ENCODE data around the gene BBS10. TPM values are rescaled to one million over a fixed set of nuclear protein-coding genes. Genes with fewer than 3 reads are reported as not detected.
"Not testable (repeated sequence)": the region's sequence is repeated elsewhere in the genome, so short reads cannot be mapped to it uniquely, and the experiment has no call there.

The BBS10 gene
- total and polyA plus RNA-seq, 4 donors, result 21.8 to 44.1 (median 26.8) TPM

DNA sequence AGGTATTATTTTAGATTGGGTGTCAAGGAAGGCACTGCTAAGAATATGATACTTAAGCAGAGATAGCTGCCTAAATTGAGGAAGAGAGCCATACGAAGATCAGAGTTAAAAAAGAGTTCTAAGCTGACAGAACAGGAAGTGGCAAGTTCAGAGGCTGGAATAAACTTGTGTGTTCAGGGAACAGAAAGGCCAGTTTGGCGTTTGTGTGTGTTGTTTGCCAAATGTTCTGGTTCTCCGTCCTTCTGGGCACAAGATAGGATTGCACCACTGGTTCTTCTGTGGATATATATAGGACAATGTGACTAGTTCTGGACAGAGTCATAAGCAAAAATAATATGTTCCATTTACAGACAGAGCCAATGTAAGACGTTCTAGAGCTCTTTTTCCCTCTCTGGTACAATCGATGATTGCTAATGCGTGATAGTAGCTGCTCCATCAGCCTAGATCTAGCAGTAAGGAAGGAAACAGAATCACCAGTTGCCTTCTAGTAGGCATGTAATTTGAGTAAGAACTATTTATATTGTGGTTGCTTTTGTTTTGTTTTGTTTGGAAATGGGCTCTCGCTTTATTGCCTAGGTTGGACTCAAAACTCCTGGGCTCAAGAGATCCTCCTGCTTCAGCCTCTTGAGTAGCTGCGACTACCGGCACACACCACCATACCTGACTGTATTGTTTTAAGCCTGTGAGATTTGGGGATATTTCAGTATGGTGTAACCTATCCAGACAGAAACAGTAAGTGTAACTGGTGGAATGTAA lies 7.4 kb downstream of the BBS10 start:
- 81% methylated on average over 3 of the region's 9 CpGs for WGBS (ENCODE audit: insufficient coverage)
- no peaks in the 10 kb centered on the region for H3K9me3 ChIP-seq (ENCODE audit: control insufficient read depth, insufficient read depth, low read length)
- no peaks in the 10 kb centered on the region for H3K4me1 ChIP-seq (ENCODE audit: control insufficient read depth, insufficient read depth, low read length)
- H3K27me3 ChIP-seq (ENCODE audit: control insufficient read depth, insufficient read depth, low read length), result no peaks in the 10 kb centered on the region
- H3K4me3 ChIP-seq (ENCODE audit: low read depth, low read length), result no peak overlapping the region
- H3K27ac ChIP-seq (ENCODE audit: low read depth, low read length), result no peak overlapping the region
- no peak for DNase-seq (ENCODE audit: low read depth in 4 of 6, low spot score in 6 of 6)
- H3K36me3 ChIP-seq (ENCODE audit: control insufficient read depth, insufficient read depth, low read length), result no peaks in the 10 kb centered on the region

DNA sequence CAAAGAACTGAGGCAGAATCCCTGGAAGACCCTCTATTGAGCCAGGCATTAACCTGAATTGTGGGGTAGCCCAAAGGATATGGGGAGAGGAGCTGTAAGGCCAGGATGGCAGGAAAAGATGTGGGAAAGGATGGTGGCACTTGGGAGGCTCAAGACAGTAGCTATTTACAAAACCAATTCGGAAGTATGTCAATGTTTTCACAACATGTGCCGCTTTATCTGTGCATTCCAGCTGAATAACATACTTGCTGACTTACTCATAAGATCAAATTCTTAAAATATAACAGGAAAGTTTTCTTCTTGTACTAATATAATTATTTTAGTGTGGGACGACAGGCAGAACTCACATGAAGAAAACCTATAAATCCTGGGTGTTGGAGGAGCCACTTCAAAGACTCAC lies 10.6 kb downstream of the BBS10 start:
- H3K27ac ChIP-seq (ENCODE audit: low read depth, low read length), result no peak overlapping the region
- WGBS (ENCODE audit: insufficient coverage), result no CpG with 5 or more reads among the region's 3 CpGs
- no peaks in the 10 kb centered on the region for H3K36me3 ChIP-seq (ENCODE audit: control insufficient read depth, insufficient read depth, low read length)
- no peaks in the 10 kb centered on the region for H3K27me3 ChIP-seq (ENCODE audit: control insufficient read depth, insufficient read depth, low read length)
- no peak overlapping the region for H3K4me3 ChIP-seq (ENCODE audit: low read depth, low read length)
- no peaks in the 10 kb centered on the region for H3K9me3 ChIP-seq (ENCODE audit: control insufficient read depth, insufficient read depth, low read length)
- no peaks in the 10 kb centered on the region for H3K4me1 ChIP-seq (ENCODE audit: control insufficient read depth, insufficient read depth, low read length)
- DNase-seq (ENCODE audit: low read depth in 4 of 6, low spot score in 6 of 6), result no peak

DNA sequence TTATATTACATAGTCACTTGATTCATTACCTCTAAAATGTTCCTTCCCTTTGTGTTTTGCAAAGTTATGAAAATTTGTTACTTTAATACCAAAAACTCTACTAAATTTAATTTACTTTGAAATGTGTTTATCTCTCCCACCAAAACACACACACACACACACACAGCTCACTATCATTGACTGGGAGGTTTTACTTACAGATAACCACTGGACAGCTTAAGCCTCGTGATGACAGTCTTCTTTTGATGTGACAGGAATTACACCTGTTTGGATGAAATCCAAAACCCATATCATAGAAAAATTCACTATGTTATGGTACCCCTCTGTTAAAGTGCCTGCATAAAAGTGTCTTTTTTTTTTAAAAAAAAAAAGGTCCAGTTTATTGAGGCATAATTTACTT lies 15.6 kb downstream of the BBS10 start:
- no CpG with 5 or more reads among the region's 1 CpG for WGBS (ENCODE audit: insufficient coverage)
- Histone ChIP-seq H3K4me3 (ENCODE audit: low read depth, low read length) (no peak overlapping the region), H3K4me1 (ENCODE audit: control insufficient read depth, insufficient read depth, low read length) (no peaks in the 10 kb centered on the region), H3K36me3 (ENCODE audit: control insufficient read depth, insufficient read depth, low read length) (no peaks in the 10 kb centered on the region), H3K9me3 (ENCODE audit: control insufficient read depth, insufficient read depth, low read length) (no peaks in the 10 kb centered on the region), H3K27ac (ENCODE audit: low read depth, low read length) (no peak overlapping the region), H3K27me3 (ENCODE audit: control insufficient read depth, insufficient read depth, low read length) (no peaks in the 10 kb centered on the region)
- no peak for DNase-seq (ENCODE audit: low read depth in 4 of 6, low spot score in 6 of 6)

- no peak overlapping the region for H3K27ac ChIP-seq (ENCODE audit: low read depth, low read length)
- WGBS (ENCODE audit: insufficient coverage), result no CpG with 5 or more reads among the region's 5 CpGs
- H3K4me3 ChIP-seq (ENCODE audit: low read depth, low read length), result no peak overlapping the region
- no peaks in the 10 kb centered on the region for H3K36me3 ChIP-seq (ENCODE audit: control insufficient read depth, insufficient read depth, low read length)
- DNase-seq (ENCODE audit: low read depth in 4 of 6, low spot score in 6 of 6), result no peak
- no peaks in the 10 kb centered on the region for H3K9me3 ChIP-seq (ENCODE audit: control insufficient read depth, insufficient read depth, low read length)
- H3K27me3 ChIP-seq (ENCODE audit: control insufficient read depth, insufficient read depth, low read length), result no peaks in the 10 kb centered on the region
- no peaks in the 10 kb centered on the region for H3K4me1 ChIP-seq (ENCODE audit: control insufficient read depth, insufficient read depth, low read length)
Measured at GRCh38 chr12:76329606-76330005, 18.6 kb downstream of the BBS10 start.

- no peak overlapping the region for H3K4me3 ChIP-seq (ENCODE audit: low read depth, low read length)
- H3K27ac ChIP-seq (ENCODE audit: low read depth, low read length), result no peak overlapping the region
- H3K4me1 ChIP-seq (ENCODE audit: control insufficient read depth, insufficient read depth, low read length), result no peaks in the 10 kb centered on the region
- H3K27me3 ChIP-seq (ENCODE audit: control insufficient read depth, insufficient read depth, low read length), result no peaks in the 10 kb centered on the region
- DNase-seq (ENCODE audit: low read depth in 4 of 6, low spot score in 6 of 6), result no peak
- no peaks in the 10 kb centered on the region for H3K36me3 ChIP-seq (ENCODE audit: control insufficient read depth, insufficient read depth, low read length)
- whole genome bisulfite sequencing (ENCODE audit: insufficient coverage), result 88% methylated on average over 1 of the region's 2 CpGs
- H3K9me3 ChIP-seq (ENCODE audit: control insufficient read depth, insufficient read depth, low read length), result no peaks in the 10 kb centered on the region
Measured at GRCh38 chr12:76329159-76329558, 19.1 kb downstream of the BBS10 start.

- not testable (repeated sequence) for H3K27ac ChIP-seq (ENCODE audit: low read depth, low read length); H3K4me1 ChIP-seq (ENCODE audit: control insufficient read depth, insufficient read depth, low read length); H3K4me3 ChIP-seq (ENCODE audit: low read depth, low read length); H3K27me3 ChIP-seq (ENCODE audit: control insufficient read depth, insufficient read depth, low read length); H3K9me3 ChIP-seq (ENCODE audit: control insufficient read depth, insufficient read depth, low read length); DNase-seq (ENCODE audit: low read depth in 4 of 6, low spot score in 6 of 6); H3K36me3 ChIP-seq (ENCODE audit: control insufficient read depth, insufficient read depth, low read length)
- 75% methylated on average over 16 of the region's 32 CpGs for WGBS (ENCODE audit: insufficient coverage)
Measured at GRCh38 chr12:76319595-76320319, 28.5 kb downstream of the BBS10 start.

DNA sequence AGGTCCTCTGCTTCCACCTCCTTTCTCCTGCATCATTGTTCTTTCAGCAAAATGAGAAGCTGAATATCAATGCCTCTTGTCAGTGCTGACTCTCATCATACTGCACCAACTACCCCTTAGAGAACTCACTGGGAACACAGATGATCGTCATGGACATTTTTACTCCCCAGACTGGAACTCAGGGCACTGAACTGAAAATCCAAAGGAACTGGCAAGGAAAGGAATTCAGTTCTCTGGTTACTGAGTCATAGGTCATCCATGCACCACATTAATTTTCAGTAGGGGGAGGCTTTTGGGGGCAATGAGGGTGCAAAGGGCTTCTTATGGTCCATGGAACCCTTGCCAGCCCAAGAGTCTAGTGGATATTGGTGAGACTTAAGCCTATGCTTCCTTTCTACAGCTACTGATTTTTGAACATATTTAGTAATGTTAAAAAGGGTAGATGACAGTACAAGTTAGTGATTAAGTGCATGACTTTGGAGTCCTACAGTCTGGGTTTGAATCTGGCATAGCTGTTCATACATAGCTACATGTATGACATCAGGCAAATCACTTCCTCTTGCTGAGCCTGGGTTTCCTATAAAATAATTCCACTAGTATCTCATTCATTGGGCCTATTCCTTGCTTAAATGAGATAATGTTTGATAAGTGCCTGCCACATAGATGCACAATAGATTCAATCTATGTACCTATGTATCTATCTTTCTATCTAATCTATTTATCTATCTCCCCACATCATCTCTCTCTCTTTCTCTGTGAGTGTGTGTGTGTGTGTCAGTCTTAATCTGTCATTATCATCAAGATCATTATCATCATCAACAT lies 29.2 kb downstream of the BBS10 start:
- 60% methylated on average over 1 of the region's 1 CpG for WGBS (ENCODE audit: insufficient coverage)

GRCh38 chr12:76317976-76318375 lies 30.2 kb downstream of the BBS10 start:
- WGBS (ENCODE audit: insufficient coverage), result 100% methylated on average over 1 of the region's 1 CpG
- Histone ChIP-seq H3K36me3 (ENCODE audit: control insufficient read depth, insufficient read depth, low read length) (no peaks in the 10 kb centered on the region), H3K27ac (ENCODE audit: low read depth, low read length) (no peak overlapping the region), H3K9me3 (ENCODE audit: control insufficient read depth, insufficient read depth, low read length) (no peaks in the 10 kb centered on the region), H3K4me3 (ENCODE audit: low read depth, low read length) (no peak overlapping the region), H3K4me1 (ENCODE audit: control insufficient read depth, insufficient read depth, low read length) (peaks cover 5% of the 10 kb centered on the region), H3K27me3 (ENCODE audit: control insufficient read depth, insufficient read depth, low read length) (no peaks in the 10 kb centered on the region)
- no peak for DNase-seq (ENCODE audit: low read depth in 4 of 6, low spot score in 6 of 6)

More for the DNA sequence above, 29.2 kb downstream of the BBS10 start:
- no peak overlapping the region for H3K4me3 ChIP-seq (ENCODE audit: low read depth, low read length)
- H3K27ac ChIP-seq (ENCODE audit: low read depth, low read length), result no peak overlapping the region
- no peaks in the 10 kb centered on the region for H3K36me3 ChIP-seq (ENCODE audit: control insufficient read depth, insufficient read depth, low read length)
- H3K4me1 ChIP-seq (ENCODE audit: control insufficient read depth, insufficient read depth, low read length), result no peaks in the 10 kb centered on the region
- no peak for DNase-seq (ENCODE audit: low read depth in 4 of 6, low spot score in 6 of 6)
- H3K9me3 ChIP-seq (ENCODE audit: control insufficient read depth, insufficient read depth, low read length), result no peaks in the 10 kb centered on the region
- H3K27me3 ChIP-seq (ENCODE audit: control insufficient read depth, insufficient read depth, low read length), result no peaks in the 10 kb centered on the region

DNA sequence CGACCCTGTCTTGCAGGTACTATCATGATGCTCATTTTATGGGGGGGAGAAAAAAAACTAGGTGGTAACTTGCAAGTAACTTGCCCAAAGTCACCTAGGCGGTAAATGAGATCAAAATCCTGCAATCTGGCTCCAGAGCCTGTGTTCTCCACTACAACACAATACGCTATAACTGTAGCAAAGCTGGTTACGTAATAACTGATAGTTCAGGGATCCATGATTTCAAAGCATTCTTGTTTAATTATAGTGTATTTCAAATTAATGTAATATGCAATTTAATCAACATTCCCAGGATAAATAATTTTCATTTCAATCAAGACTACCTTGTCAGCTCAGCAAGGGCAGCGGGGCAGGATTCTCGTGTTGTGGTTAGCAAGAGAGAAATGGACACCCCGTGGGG lies 31.7 kb downstream of the BBS10 start:
- Histone ChIP-seq H3K9me3 (ENCODE audit: control insufficient read depth, insufficient read depth, low read length) (no peaks in the 10 kb centered on the region), H3K36me3 (ENCODE audit: control insufficient read depth, insufficient read depth, low read length) (no peaks in the 10 kb centered on the region), H3K27ac (ENCODE audit: low read depth, low read length) (no peak overlapping the region), H3K27me3 (ENCODE audit: control insufficient read depth, insufficient read depth, low read length) (no peaks in the 10 kb centered on the region), H3K4me3 (ENCODE audit: low read depth, low read length) (no peak overlapping the region), H3K4me1 (ENCODE audit: control insufficient read depth, insufficient read depth, low read length) (peaks cover 11% of the 10 kb centered on the region)
- no peak for DNase-seq (ENCODE audit: low read depth in 4 of 6, low spot score in 6 of 6)
- WGBS (ENCODE audit: insufficient coverage), result 83% methylated on average over 3 of the region's 7 CpGs

Measured in spinal cord (tissue), 10 donors.